GM12892 (cell line): Measurements from ENCODE around the gene FAM168B.
"Not testable (repeated sequence)": the region's sequence is repeated elsewhere in the genome, so short reads cannot be mapped to it uniquely, and the experiment has no call there.

Experiments used
- DNase-seq: peaks from one replicate; pipeline ENCODE4 v3.0.0; 2011; ENCODE audit not compliant: insufficient read length
- FAIRE-seq: peaks from 2 replicates; lab custom pipeline; 2011; peaks lifted over from hg19 to GRCh38; lab: Jason Lieb, UNC
- POLR2A ChIP-seq: IDR thresholded peaks from 2 replicates; pipeline ENCODE4 v1.6.1; 2011; ENCODE audit warnings: low read depth, low read length, control low read depth
- POLR2AphosphoS5 ChIP-seq: IDR thresholded peaks from 2 replicates; pipeline ENCODE4 v1.6.1; 2011; ENCODE audit warnings: low read depth, low read length, control low read depth
- TAF1 ChIP-seq: IDR thresholded peaks from 2 replicates; pipeline ENCODE4 v1.6.1; 2011; ENCODE audit warnings: low read depth, mild to moderate bottlenecking, control low read depth, low read length, borderline replicate concordance

The FAM168B gene

GRCh38 chr2:131093696-131094462 is 619 bp upstream of the FAM168B start:
- TF ChIP-seq POLR2A: no peak; the same call in none of the 2 replicates
- TF ChIP-seq TAF1: no peak
- TF ChIP-seq POLR2AphosphoS5: no peak; the same call in 1 of the 2 replicates
- DNase-seq: no peak
- no peak for FAIRE-seq

DNA sequence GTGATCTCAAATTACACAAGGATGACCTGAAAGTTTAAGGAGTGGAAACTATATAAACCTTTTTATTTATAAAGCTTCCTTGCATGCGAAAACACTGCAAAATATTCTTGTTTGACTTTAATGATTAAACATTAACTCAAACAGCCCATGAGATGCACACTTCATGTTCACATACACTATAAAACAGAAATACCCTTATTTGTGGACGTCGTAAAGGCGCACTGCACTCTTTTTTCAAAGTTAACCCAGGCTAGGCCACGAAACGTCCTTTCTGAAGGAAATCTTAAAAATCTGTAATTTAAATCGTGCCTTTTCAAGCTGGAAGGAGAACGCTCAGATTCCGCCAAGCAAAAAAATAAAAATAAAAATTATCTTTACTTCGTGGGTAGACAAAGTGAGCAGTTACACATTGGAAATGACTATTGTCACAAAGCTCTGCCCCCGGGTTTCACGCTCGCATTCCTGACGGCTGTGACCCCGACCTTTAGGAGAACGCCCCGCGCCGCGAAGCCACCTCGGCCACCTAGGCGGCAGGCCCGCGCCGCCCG is 728 bp downstream of the FAM168B start:
- TF ChIP-seq POLR2A (no peak), POLR2AphosphoS5 (no peak), TAF1 (no peak)
- no peak for DNase-seq
- no peak for FAIRE-seq

- TF ChIP-seq POLR2A (no peak), POLR2AphosphoS5 (no peak), TAF1 (no peak)
- no peak for FAIRE-seq
- no peak for DNase-seq
Observed at GRCh38 chr2:131085646-131086045, 7.6 kb downstream of the FAM168B start.

DNA sequence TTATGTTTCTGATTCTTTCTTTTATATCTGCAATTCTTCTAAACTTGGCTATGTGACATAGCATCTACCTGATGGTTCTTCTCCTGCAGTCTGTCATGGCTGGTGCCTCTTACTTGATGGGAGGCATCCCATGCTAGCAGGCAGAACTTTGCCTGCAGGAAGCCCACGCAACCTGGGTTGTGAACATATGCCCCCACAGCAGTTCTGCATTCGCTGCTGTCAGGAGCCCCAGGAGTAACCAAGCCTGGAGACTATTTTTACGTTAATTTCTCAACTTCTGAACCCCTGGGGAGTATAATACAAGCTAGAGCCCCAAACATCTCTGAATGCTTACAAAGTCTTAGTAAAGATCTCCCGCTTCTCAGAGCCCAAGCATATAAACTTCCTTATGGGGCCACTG is 12.1 kb downstream of the FAM168B start:
- no peak for FAIRE-seq
- no peak for DNase-seq
- TF ChIP-seq POLR2AphosphoS5 (no peak), POLR2A (no peak), TAF1 (no peak)

GRCh38 chr2:131079931-131080330 is 13.3 kb downstream of the FAM168B start:
- DNase-seq, FAIRE-seq: not testable (repeated sequence)

DNA sequence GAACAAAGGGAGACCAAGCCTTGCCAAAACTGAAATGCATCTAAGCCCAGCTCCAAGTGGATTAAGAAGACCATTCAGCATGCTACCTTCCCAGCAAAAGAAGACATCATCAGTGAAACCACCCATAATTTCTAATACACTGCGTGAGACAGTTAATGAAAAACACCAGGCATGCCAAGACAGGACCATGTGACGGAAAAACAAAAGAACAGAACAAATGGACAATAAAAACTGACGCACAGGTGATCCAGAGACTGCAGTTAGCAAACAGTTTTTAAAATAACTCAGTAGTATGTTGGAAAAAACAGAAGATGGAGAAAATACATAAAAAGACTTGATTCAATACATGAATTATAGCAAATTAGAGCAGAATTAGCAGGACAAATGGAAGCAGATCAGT is 15.3 kb downstream of the FAM168B start:
- TF ChIP-seq POLR2A: no peak
- no peak for TF ChIP-seq POLR2AphosphoS5
- no peak for TF ChIP-seq TAF1
- DNase-seq (no peak), FAIRE-seq (no peak)

GRCh38 chr2:131077182-131077846 is 15.9 kb downstream of the FAM168B start:
- TF ChIP-seq POLR2A (no peak), POLR2AphosphoS5 (no peak), TAF1 (no peak)
- no peak for FAIRE-seq
- no peak for DNase-seq

GRCh38 chr2:131076707-131077106 is 16.6 kb downstream of the FAM168B start:
- no peak for TF ChIP-seq POLR2AphosphoS5
- TF ChIP-seq POLR2A: no peak
- TF ChIP-seq TAF1: no peak
- no peak for DNase-seq
- FAIRE-seq: no peak

DNA sequence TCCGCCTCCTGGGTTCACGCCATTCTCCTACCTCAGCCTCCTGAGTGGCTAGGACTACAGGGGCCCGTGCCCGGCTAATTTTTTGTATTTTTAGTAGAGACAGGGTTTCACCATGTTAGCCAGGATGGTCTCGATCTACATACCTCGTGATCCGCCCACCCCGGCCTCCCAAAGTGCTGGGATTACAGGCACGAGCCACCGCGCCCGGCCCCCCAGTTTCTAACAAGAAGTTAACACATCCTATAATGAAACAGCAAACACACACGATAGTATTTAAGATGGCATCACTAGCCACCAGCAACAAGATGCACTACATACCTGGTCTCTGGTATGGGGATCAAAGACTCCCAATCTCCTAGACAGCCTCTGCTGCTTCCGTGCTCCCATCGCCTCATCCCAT is 17.7 kb downstream of the FAM168B start:
- DNase-seq, FAIRE-seq: not testable (repeated sequence)

GRCh38 chr2:131068172-131068571 is 25.1 kb downstream of the FAM168B start:
- FAIRE-seq, DNase-seq: not testable (repeated sequence)

GRCh38 chr2:131067465-131068125 is 25.7 kb downstream of the FAM168B start:
- DNase-seq (no peak), FAIRE-seq (no peak)
- TF ChIP-seq POLR2AphosphoS5: no peak
- TF ChIP-seq POLR2A: no peak
